Left lung (tissue), 10 donors: ENCODE measurements around the gene HPRT1. TPM values are rescaled to one million over a fixed set of nuclear protein-coding genes. Genes with fewer than 3 reads are reported as not detected.

Source experiments
- ATAC-seq: fragments of 200-7000 bp; cut with Tn5 transposase; one replicate; pipeline ENCODE4 v1.9.1; 2020; ENCODE audit warnings: moderate library complexity
- DNase-seq, 4 donors: peaks; one replicate each; pipeline ENCODE4 v3.0.0-alpha.2; 2013 to 2020
- H3K27ac ChIP-seq, 2 donors: fragments of 200-600 bp; sonication (generic) in 1 of 2; one replicate each; pipeline versions ENCODE4 v1.5.0 to v1.8.0; 2020 to 2021
- H3K27me3 ChIP-seq, 2 donors: fragments of 200-600 bp; sonication (generic) in 1 of 2; one replicate each; pipeline versions ENCODE4 v1.5.0 to v1.8.0; 2020 to 2021
- H3K36me3 ChIP-seq, 2 donors: fragments of 200-600 bp; sonication (generic) in 1 of 2; one replicate each; pipeline versions ENCODE4 v1.5.0 to v1.8.0; 2020 to 2021
- H3K4me1 ChIP-seq, 2 donors: fragments of 200-600 bp; one replicate each; pipeline ENCODE4 v1.8.0; 2021
- H3K4me3 ChIP-seq, 2 donors: fragments of 200-600 bp; sonication (generic) in 1 of 2; one replicate each; pipeline versions ENCODE4 v1.5.0 to v1.8.0; 2020 to 2021; ENCODE audit warnings: mild to moderate bottlenecking in 1 of 2
- H3K9me3 ChIP-seq, 2 donors: fragments of 200-600 bp; sonication (generic) in 1 of 2; one replicate each; pipeline versions ENCODE4 v1.5.0 to v1.8.0; 2020 to 2021
- CTCF ChIP-seq, 2 donors: fragments of 200-600 bp; sonication (generic) in 1 of 2; IDR thresholded peaks; one replicate each; pipeline versions ENCODE4 v1.5.0 to v1.8.0; 2021; ENCODE audit warnings: antibody characterized with exemption in 2 of 2
- intact Hi-C, 2 donors: fragments of 100-400 bp; cut with DNase I; formaldehyde crosslinking; loops; one replicate each; pipeline versions ENCODE4 v1.11.2 to v1.14.2; 2022
- polyA plus RNA-seq, 6 donors: library from polyadenylated mRNA; unstranded; fragments of 120-200 nt; gene quantifications; one replicate each; pipeline ENCODE4 v1.2.1, GENCODE V29; 2013; ENCODE audit not compliant: insufficient read length in 6 of 6
- total RNA-seq, 2 donors: library from RNA; stranded (reverse); fragmentation: NEBNext Ultra II Directional; extraction: Animal tissue kit (Norgen Biotek cat#: 25700); gene quantifications; one replicate each; pipeline ENCODE4 v1.2.1, GENCODE V29; 2021
- donor health status: DM: no; HTN: yes; CAD: no.
- donor health status: DM: no; HTN: no; CAD: no.

The HPRT1 gene
- total and polyA plus RNA-seq, 8 donors: 17.5 to 26.9 (median 19.5) TPM

- ATAC-seq (no peak), DNase-seq (no peak)
- no peaks in the 10 kb centered on the region for H3K36me3 ChIP-seq
- H3K4me1 ChIP-seq: no peaks in the 10 kb centered on the region
- intact Hi-C loops: no loop called here
- no peak overlapping the region for H3K27ac ChIP-seq
- no peak for TF ChIP-seq CTCF (IDR thresholded peaks at IDR 0.05)
- H3K27me3 ChIP-seq: no peaks in the 10 kb centered on the region
- no peaks in the 10 kb centered on the region for H3K9me3 ChIP-seq
- no peak overlapping the region for H3K4me3 ChIP-seq
These were observed 73.4 kb downstream of the HPRT1 start for GRCh38 chrX:134533352-134533751.

GRCh38 chrX:134533952-134534351, 74.0 kb downstream of the HPRT1 start:
- Histone ChIP-seq H3K9me3 (no peaks in the 10 kb centered on the region), H3K27ac (no peak overlapping the region), H3K27me3 (no peaks in the 10 kb centered on the region), H3K4me3 (no peak overlapping the region), H3K36me3 (no peaks in the 10 kb centered on the region), H3K4me1 (no peaks in the 10 kb centered on the region)
- ATAC-seq (no peak), DNase-seq (no peak)
- intact Hi-C loops: no loop called here
- TF ChIP-seq CTCF (IDR thresholded peaks at IDR 0.05): no peak

GRCh38 chrX:134537179-134537955, 77.4 kb downstream of the HPRT1 start:
- TF ChIP-seq CTCF (IDR thresholded peaks at IDR 0.05): no peak
- Histone ChIP-seq H3K9me3 (no peaks in the 10 kb centered on the region), H3K27ac (no peak overlapping the region), H3K4me1 (no peaks in the 10 kb centered on the region), H3K27me3 (no peaks in the 10 kb centered on the region), H3K36me3 (no peaks in the 10 kb centered on the region), H3K4me3 (no peak overlapping the region)
- no peak for DNase-seq
- ATAC-seq: peak; percentile 48
- intact Hi-C loops: no loop called here

GRCh38 chrX:134538316-134538715, 78.4 kb downstream of the HPRT1 start:
- H3K9me3 ChIP-seq: no peaks in the 10 kb centered on the region
- no peak for ATAC-seq
- no peaks in the 10 kb centered on the region for H3K36me3 ChIP-seq
- no peak for TF ChIP-seq CTCF (IDR thresholded peaks at IDR 0.05)
- no peak overlapping the region for H3K27ac ChIP-seq
- DNase-seq: no peak
- H3K4me3 ChIP-seq: no peak overlapping the region
- intact Hi-C loops: no loop called here
- H3K4me1 ChIP-seq: no peaks in the 10 kb centered on the region
- no peaks in the 10 kb centered on the region for H3K27me3 ChIP-seq

GRCh38 chrX:134541906-134542305, 81.9 kb downstream of the HPRT1 start:
- H3K4me1 ChIP-seq: no peaks in the 10 kb centered on the region
- no peak for ATAC-seq
- H3K4me3 ChIP-seq: no peak overlapping the region
- intact Hi-C loops: no loop called here
- no peak for DNase-seq
- TF ChIP-seq CTCF (IDR thresholded peaks at IDR 0.05): no peak
- no peaks in the 10 kb centered on the region for H3K36me3 ChIP-seq
- H3K27ac ChIP-seq: no peak overlapping the region
- no peaks in the 10 kb centered on the region for H3K9me3 ChIP-seq
- peaks cover 15 to 33% of the 10 kb centered on the region in 2 donors for H3K27me3 ChIP-seq
